ENCODE data around the gene C1S.
"Not testable (repeated sequence)": the region's sequence is repeated elsewhere in the genome, so short reads cannot be mapped to it uniquely, and the experiment has no call there.

Gene C1S

DNA sequence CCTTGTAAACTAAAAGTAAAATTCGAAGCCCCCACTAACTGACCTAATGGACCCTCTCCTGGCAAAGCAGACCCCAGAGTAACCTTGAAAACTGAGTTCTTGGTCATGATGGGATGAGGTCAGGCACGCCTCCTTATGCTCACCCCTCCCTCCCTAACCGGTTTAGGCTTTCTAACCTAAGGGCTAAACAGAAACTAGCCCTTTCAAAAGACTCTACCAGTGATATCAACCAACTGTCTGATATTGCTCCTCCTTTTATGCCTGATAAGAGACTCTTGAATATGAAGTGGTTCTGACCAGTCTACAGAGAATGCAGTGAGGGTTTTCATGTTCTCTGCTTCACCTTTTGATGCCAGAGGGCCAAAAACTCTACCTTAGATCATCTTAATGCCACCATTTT lies 37.4 kb upstream of the C1S start:
- H2AFZ ChIP-seq (ENCODE audit: low read length, unreplicated experiment): no peak overlapping the region
- peaks cover 6% of the 10 kb centered on the region for H3K4me1 ChIP-seq (ENCODE audit: control insufficient read depth, insufficient read depth, low read length, unreplicated experiment)
- no peaks in the 10 kb centered on the region for H3K36me3 ChIP-seq (ENCODE audit: insufficient read depth, low read length)

GRCh38 chr12:7026854-7027253 lies 33.7 kb upstream of the C1S start:
- Histone ChIP-seq H3K27ac (ENCODE audit: low read depth, low read length) (no peak overlapping the region), H3K4me3 (ENCODE audit: low read depth, low read length) (no peak overlapping the region), H3K79me2 (ENCODE audit: control insufficient read depth, insufficient read depth, low read length, unreplicated experiment) (no peaks in the 10 kb centered on the region)

More for the DNA sequence above, 37.4 kb upstream of the C1S start:
- no peaks in the 10 kb centered on the region for H3K79me2 ChIP-seq (ENCODE audit: control insufficient read depth, insufficient read depth, low read length, unreplicated experiment)
- no peaks in the 10 kb centered on the region for H3K27me3 ChIP-seq (ENCODE audit: insufficient read depth, low read length)
- no peak overlapping the region for H3K27ac ChIP-seq (ENCODE audit: low read depth, low read length)
- no peak overlapping the region for H3K4me3 ChIP-seq (ENCODE audit: low read depth, low read length)

DNA sequence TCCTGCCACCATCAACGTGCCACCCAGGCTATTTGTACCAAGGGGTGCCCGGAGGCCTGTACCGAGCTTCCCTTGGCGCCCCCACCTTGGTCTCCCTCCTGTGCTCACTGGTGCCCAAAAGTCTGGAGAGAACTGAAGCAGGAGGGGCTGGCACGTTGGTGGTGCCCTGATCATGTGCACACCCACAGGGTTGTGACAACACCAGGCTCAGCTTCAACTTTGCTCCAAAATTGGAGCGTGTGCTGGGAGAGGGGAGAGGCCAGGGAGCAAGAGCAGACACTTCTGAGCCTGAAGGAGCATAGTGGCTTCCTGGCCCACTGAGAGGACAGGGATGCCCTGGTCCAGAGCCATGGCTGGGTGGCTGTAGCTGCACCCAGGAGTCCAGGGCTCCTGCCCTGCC lies 29.2 kb upstream of the C1S start:
- H3K36me3 ChIP-seq (ENCODE audit: insufficient read depth, low read length): no peaks in the 10 kb centered on the region
- H3K79me2 ChIP-seq (ENCODE audit: control insufficient read depth, insufficient read depth, low read length, unreplicated experiment): no peaks in the 10 kb centered on the region
- no peak overlapping the region for H3K27ac ChIP-seq (ENCODE audit: low read depth, low read length)
- peaks cover 15% of the 10 kb centered on the region; the same call in 1 of the 2 replicates for H3K27me3 ChIP-seq (ENCODE audit: insufficient read depth, low read length)
- no peak overlapping the region for H2AFZ ChIP-seq (ENCODE audit: low read length, unreplicated experiment)
- H3K4me1 ChIP-seq (ENCODE audit: control insufficient read depth, insufficient read depth, low read length, unreplicated experiment): no peaks in the 10 kb centered on the region
- H3K4me3 ChIP-seq (ENCODE audit: low read depth, low read length): no peak overlapping the region

More at GRCh38 chr12:7026854-7027253, 33.7 kb upstream of the C1S start:
- no peaks in the 10 kb centered on the region for H3K4me1 ChIP-seq (ENCODE audit: control insufficient read depth, insufficient read depth, low read length, unreplicated experiment)
- H2AFZ ChIP-seq (ENCODE audit: low read length, unreplicated experiment): no peak overlapping the region
- H3K27me3 ChIP-seq (ENCODE audit: insufficient read depth, low read length): no peaks in the 10 kb centered on the region
- no peaks in the 10 kb centered on the region for H3K36me3 ChIP-seq (ENCODE audit: insufficient read depth, low read length)

DNA sequence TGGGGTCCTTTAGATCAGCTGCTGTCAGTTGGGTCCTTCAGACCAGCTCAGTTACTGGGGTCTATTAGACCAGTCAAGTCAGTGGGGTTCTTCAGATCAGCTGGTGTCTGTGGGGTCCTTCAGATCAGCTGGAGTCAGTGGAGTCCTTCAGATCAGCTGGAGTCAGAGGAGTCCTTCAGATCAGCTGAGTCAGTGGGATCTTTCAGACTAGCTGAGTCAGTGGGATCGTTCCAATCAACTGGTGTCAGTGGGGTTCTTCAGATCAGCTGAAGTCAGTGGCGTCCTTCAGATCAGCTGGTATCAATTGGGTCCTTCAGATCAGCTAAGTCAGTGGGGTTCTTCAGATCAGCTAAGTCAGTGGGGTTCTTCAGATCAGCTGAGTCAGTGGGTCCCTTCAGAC lies 27.5 kb upstream of the C1S start:
- Histone ChIP-seq H2AFZ (ENCODE audit: low read length, unreplicated experiment) (no peak overlapping the region), H3K36me3 (ENCODE audit: insufficient read depth, low read length) (no peaks in the 10 kb centered on the region), H3K27ac (ENCODE audit: low read depth, low read length) (no peak overlapping the region), H3K27me3 (ENCODE audit: insufficient read depth, low read length) (peaks cover 15% of the 10 kb centered on the region; the same call in 1 of the 2 replicates), H3K79me2 (ENCODE audit: control insufficient read depth, insufficient read depth, low read length, unreplicated experiment) (no peaks in the 10 kb centered on the region), H3K4me1 (ENCODE audit: control insufficient read depth, insufficient read depth, low read length, unreplicated experiment) (no peaks in the 10 kb centered on the region), H3K4me3 (ENCODE audit: low read depth, low read length) (no peak overlapping the region)

- no peak overlapping the region for H3K27ac ChIP-seq (ENCODE audit: low read depth, low read length)
- no peaks in the 10 kb centered on the region for H3K4me1 ChIP-seq (ENCODE audit: control insufficient read depth, insufficient read depth, low read length, unreplicated experiment)
- H3K79me2 ChIP-seq (ENCODE audit: control insufficient read depth, insufficient read depth, low read length, unreplicated experiment): no peaks in the 10 kb centered on the region
- no peaks in the 10 kb centered on the region for H3K36me3 ChIP-seq (ENCODE audit: insufficient read depth, low read length)
- H3K27me3 ChIP-seq (ENCODE audit: insufficient read depth, low read length): peaks cover 15% of the 10 kb centered on the region; the same call in 1 of the 2 replicates
- H3K4me3 ChIP-seq (ENCODE audit: low read depth, low read length): no peak overlapping the region
- no peak overlapping the region for H2AFZ ChIP-seq (ENCODE audit: low read length, unreplicated experiment)
Observed at GRCh38 chr12:7034464-7034863, 26.1 kb upstream of the C1S start.

GRCh38 chr12:7035463-7035862 lies 25.1 kb upstream of the C1S start:
- Histone ChIP-seq H3K4me1 (ENCODE audit: control insufficient read depth, insufficient read depth, low read length, unreplicated experiment) (no peaks in the 10 kb centered on the region), H3K27ac (ENCODE audit: low read depth, low read length) (no peak overlapping the region), H2AFZ (ENCODE audit: low read length, unreplicated experiment) (no peak overlapping the region), H3K27me3 (ENCODE audit: insufficient read depth, low read length) (peaks cover 15% of the 10 kb centered on the region; the same call in 1 of the 2 replicates), H3K4me3 (ENCODE audit: low read depth, low read length) (no peak overlapping the region), H3K79me2 (ENCODE audit: control insufficient read depth, insufficient read depth, low read length, unreplicated experiment) (no peaks in the 10 kb centered on the region), H3K36me3 (ENCODE audit: insufficient read depth, low read length) (no peaks in the 10 kb centered on the region)

DNA sequence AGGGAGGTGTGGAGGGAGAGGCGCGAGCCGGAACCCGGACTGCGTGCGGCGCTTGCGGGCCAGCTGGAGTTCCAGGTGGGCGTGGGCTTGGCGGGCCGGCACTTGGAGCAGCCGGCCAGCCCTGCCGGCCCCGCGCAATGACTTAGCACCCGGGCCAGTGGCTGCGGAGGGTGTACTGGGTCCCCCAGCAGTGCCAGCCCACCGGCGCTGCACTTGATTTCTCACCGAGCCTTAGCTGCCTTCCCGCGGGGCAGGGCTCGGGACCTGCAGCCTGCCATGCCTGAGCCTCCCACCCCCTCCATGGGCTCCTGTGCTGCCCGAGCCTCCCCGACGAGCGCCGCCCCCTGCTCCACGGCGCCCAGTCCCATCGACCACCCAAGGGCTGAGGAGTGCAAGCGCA lies 23.1 kb upstream of the C1S start:
- H3K27me3 ChIP-seq (ENCODE audit: insufficient read depth, low read length): peaks cover 14% of the 10 kb centered on the region; the same call in 1 of the 2 replicates
- H2AFZ ChIP-seq (ENCODE audit: low read length, unreplicated experiment); H3K4me1 ChIP-seq (ENCODE audit: control insufficient read depth, insufficient read depth, low read length, unreplicated experiment); H3K36me3 ChIP-seq (ENCODE audit: insufficient read depth, low read length); H3K27ac ChIP-seq (ENCODE audit: low read depth, low read length); H3K79me2 ChIP-seq (ENCODE audit: control insufficient read depth, insufficient read depth, low read length, unreplicated experiment); H3K4me3 ChIP-seq (ENCODE audit: low read depth, low read length): not testable (repeated sequence)

DNA sequence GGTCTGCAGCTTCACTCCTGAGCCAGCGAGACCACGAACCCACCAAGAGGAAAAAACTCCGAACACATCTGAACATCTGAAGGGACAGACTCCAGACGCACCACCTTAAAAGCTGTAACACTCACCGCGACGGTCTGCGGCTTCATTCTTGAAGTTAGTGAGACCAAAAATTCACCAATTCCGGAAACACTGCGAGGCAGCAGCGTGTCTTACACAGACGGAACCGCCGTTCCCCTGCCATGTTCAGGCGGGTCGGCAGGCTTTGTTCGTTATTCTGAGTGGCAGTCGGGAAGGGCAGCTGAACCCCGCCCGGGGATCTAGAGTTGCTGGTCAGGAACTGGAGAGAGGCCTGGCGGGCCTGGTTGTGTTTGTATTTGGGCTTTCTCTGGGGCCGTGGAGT lies 21.9 kb upstream of the C1S start:
- Histone ChIP-seq H3K4me1 (ENCODE audit: control insufficient read depth, insufficient read depth, low read length, unreplicated experiment) (no peaks in the 10 kb centered on the region), H2AFZ (ENCODE audit: low read length, unreplicated experiment) (no peak overlapping the region), H3K36me3 (ENCODE audit: insufficient read depth, low read length) (no peaks in the 10 kb centered on the region), H3K4me3 (ENCODE audit: low read depth, low read length) (no peak overlapping the region), H3K79me2 (ENCODE audit: control insufficient read depth, insufficient read depth, low read length, unreplicated experiment) (no peaks in the 10 kb centered on the region), H3K27ac (ENCODE audit: low read depth, low read length) (no peak overlapping the region), H3K27me3 (ENCODE audit: insufficient read depth, low read length) (peaks cover 4% of the 10 kb centered on the region; the same call in 1 of the 2 replicates)

GRCh38 chr12:7039403-7039802 lies 21.1 kb upstream of the C1S start:
- Histone ChIP-seq H3K4me3 (ENCODE audit: low read depth, low read length) (no peak overlapping the region), H3K27ac (ENCODE audit: low read depth, low read length) (no peak overlapping the region), H3K36me3 (ENCODE audit: insufficient read depth, low read length) (no peaks in the 10 kb centered on the region), H2AFZ (ENCODE audit: low read length, unreplicated experiment) (no peak overlapping the region), H3K79me2 (ENCODE audit: control insufficient read depth, insufficient read depth, low read length, unreplicated experiment) (no peaks in the 10 kb centered on the region), H3K4me1 (ENCODE audit: control insufficient read depth, insufficient read depth, low read length, unreplicated experiment) (no peaks in the 10 kb centered on the region), H3K27me3 (ENCODE audit: insufficient read depth, low read length) (peaks cover 4% of the 10 kb centered on the region; the same call in 1 of the 2 replicates)

- Histone ChIP-seq H3K36me3 (ENCODE audit: insufficient read depth, low read length) (no peaks in the 10 kb centered on the region), H3K4me3 (ENCODE audit: low read depth, low read length) (no peak overlapping the region), H2AFZ (ENCODE audit: low read length, unreplicated experiment) (peak overlapping the region; percentile 31), H3K27me3 (ENCODE audit: insufficient read depth, low read length) (no peaks in the 10 kb centered on the region), H3K79me2 (ENCODE audit: control insufficient read depth, insufficient read depth, low read length, unreplicated experiment) (no peaks in the 10 kb centered on the region), H3K4me1 (ENCODE audit: control insufficient read depth, insufficient read depth, low read length, unreplicated experiment) (no peaks in the 10 kb centered on the region), H3K27ac (ENCODE audit: low read depth, low read length) (no peak overlapping the region)
Observed at GRCh38 chr12:7042842-7043241, 17.7 kb upstream of the C1S start.

DNA sequence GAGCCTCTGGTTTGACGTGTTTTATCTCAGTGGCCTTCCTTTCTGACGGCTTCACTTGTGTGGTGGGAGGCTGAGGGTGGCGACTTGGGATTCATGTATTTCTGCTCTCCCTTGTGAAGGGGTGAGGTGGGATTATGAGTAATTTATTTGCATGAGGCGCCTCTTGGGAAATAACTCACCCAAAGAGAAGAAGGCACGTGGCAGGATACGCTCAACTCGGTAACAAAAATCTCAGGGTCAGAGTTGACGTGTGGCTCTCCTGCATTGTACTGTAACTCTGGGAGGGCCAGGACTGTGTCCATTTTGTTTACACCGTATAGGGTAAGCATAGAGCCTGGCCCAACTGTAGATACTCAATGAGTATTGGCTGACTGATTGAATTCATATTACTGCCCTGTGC lies 14.6 kb upstream of the C1S start:
- no peak overlapping the region for H3K27ac ChIP-seq (ENCODE audit: low read depth, low read length)
- no peaks in the 10 kb centered on the region for H3K4me1 ChIP-seq (ENCODE audit: control insufficient read depth, insufficient read depth, low read length, unreplicated experiment)
- H3K27me3 ChIP-seq (ENCODE audit: insufficient read depth, low read length): 0 out of 2 replicates have a peak, but pooled peaks cover 3% of the 10 kb centered on the region
- no peak overlapping the region for H3K4me3 ChIP-seq (ENCODE audit: low read depth, low read length)
- no peak overlapping the region for H2AFZ ChIP-seq (ENCODE audit: low read length, unreplicated experiment)
- no peaks in the 10 kb centered on the region for H3K36me3 ChIP-seq (ENCODE audit: insufficient read depth, low read length)
- H3K79me2 ChIP-seq (ENCODE audit: control insufficient read depth, insufficient read depth, low read length, unreplicated experiment): no peaks in the 10 kb centered on the region
